Measurements from ENCODE around the gene MTHFSD.

The MTHFSD gene

DNA sequence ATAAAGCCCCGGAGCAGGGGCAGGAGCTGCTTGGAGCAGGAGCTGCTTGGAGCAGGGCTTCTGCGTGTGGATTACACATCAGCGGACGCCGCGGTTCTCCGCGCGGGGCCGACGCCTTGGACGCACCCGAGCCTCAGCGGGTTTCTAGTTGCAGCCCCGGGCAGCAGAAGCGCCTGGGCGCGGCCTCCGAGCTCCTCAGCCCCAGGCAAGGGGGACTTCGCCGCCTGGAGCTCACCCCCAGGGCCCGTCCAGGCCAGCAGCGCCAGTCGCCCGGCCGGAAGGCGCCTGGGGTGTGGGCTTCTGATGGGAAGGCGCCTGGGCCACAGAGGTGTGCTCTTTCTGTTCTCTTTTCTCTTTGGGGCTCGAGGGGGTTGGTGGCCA is 38.4 kb downstream of the MTHFSD start:
- POLR2A ChIA-PET, result no interaction called here
- DNase-seq (ENCODE audit: low read depth, low spot score), result no peak
- CTCF ChIA-PET, result interaction anchor here (0.8 to 16.8 kb wide), 43 partner anchors 10 to 696 kb away, joined by 3 to 685 read pairs (median 8); no protein-coding TSS in a partner anchor

GRCh38 chr16:86515777-86516622 is 39.0 kb downstream of the MTHFSD start:
- CTCF ChIA-PET, result interaction anchor here (0.9 to 16.8 kb wide), 21 partner anchors 12 to 695 kb away, joined by 3 to 685 read pairs (median 11); no protein-coding TSS in a partner anchor
- peak overlapping the region; percentile 49 for H3K4me3 ChIP-seq (ENCODE audit: low read depth, low read length)
- POLR2A ChIA-PET, result no interaction called here
- TF ChIP-seq, protein P1, sequence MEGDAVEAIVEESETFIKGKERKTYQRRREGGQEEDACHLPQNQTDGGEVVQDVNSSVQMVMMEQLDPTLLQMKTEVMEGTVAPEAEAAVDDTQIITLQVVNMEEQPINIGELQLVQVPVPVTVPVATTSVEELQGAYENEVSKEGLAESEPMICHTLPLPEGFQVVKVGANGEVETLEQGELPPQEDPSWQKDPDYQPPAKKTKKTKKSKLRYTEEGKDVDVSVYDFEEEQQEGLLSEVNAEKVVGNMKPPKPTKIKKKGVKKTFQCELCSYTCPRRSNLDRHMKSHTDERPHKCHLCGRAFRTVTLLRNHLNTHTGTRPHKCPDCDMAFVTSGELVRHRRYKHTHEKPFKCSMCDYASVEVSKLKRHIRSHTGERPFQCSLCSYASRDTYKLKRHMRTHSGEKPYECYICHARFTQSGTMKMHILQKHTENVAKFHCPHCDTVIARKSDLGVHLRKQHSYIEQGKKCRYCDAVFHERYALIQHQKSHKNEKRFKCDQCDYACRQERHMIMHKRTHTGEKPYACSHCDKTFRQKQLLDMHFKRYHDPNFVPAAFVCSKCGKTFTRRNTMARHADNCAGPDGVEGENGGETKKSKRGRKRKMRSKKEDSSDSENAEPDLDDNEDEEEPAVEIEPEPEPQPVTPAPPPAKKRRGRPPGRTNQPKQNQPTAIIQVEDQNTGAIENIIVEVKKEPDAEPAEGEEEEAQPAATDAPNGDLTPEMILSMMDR (IDR thresholded peaks at IDR 0.05; ENCODE audit: insufficient read depth, low read length, missing control alignments), result no peak
- DNase-seq (ENCODE audit: low read depth, low spot score), result no peak

More for the DNA sequence above, 38.4 kb downstream of the MTHFSD start:
- peak overlapping the region; percentile 15; the same call in 1 of the 2 replicates for H3K4me3 ChIP-seq (ENCODE audit: low read depth, low read length)
- TF ChIP-seq, protein P1 (IDR thresholded peaks at IDR 0.05; ENCODE audit: insufficient read depth, low read length, missing control alignments), result no peak

GRCh38 chr16:86515413-86515776 is 39.6 kb downstream of the MTHFSD start:
- ChIA-PET POLR2A (no interaction called here), CTCF (interaction anchor here (0.6 to 16.8 kb wide), 3 partner anchors 172 to 440 kb away, joined by 4 to 685 read pairs (median 126); no protein-coding TSS in a partner anchor)
- peak overlapping the region; percentile 49 for H3K4me3 ChIP-seq (ENCODE audit: low read depth, low read length)
- TF ChIP-seq, protein P1 (IDR thresholded peaks at IDR 0.05; ENCODE audit: insufficient read depth, low read length, missing control alignments), result no peak
- DNase-seq (ENCODE audit: low read depth, low spot score), result no peak

DNA sequence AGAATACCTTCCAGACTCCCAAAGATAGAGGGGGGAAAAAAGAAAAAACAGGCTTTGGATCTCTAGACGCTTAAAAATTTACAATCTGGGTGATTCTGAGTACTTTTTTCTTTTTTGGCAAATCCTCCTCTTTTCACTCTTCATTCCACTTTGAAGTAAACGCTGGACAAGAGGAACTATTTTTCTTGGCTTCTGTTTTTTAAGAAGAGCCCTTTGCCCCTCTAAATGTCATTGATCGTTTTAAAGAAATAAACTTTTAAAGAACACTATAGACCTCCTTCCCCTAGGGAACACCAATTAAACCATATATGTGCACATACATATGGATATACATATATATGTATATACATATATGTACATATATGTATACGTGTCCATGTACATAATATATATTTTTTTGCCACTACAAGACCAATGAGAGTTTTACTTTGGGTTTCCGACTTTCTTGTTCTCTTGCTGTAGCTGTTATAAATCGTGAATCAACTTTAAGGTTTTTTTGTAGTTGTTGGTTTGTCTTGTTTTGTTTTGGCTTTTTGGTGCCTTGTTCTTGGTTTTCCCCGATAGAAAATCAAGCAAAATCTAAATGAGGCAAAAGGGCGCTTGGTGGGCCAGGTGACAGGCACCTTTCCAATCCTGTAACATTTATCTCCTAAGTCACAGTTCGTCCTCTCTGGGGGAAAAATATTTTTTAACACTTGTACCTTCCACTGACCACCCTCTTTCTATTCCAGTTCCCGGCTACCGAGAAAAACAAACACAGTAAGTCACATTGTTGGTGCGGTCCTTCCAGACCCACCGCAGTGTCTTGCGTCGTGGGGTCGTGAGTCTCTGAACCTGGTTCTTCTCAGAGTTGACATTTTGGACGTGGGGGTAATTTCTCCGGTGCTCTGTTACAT is 40.3 kb downstream of the MTHFSD start:
- TF ChIP-seq, protein P1 (IDR thresholded peaks at IDR 0.05; ENCODE audit: insufficient read depth, low read length, missing control alignments), result no peak
- peak overlapping the region; percentile 49 for H3K4me3 ChIP-seq (ENCODE audit: low read depth, low read length)
- ChIA-PET POLR2A (no interaction called here), CTCF (interaction anchor here (0.6 to 16.8 kb wide), 3 partner anchors 171 to 439 kb away, joined by 4 to 685 read pairs (median 126); no protein-coding TSS in a partner anchor)
- DNase-seq (ENCODE audit: low read depth, low spot score), result no peak

DNA sequence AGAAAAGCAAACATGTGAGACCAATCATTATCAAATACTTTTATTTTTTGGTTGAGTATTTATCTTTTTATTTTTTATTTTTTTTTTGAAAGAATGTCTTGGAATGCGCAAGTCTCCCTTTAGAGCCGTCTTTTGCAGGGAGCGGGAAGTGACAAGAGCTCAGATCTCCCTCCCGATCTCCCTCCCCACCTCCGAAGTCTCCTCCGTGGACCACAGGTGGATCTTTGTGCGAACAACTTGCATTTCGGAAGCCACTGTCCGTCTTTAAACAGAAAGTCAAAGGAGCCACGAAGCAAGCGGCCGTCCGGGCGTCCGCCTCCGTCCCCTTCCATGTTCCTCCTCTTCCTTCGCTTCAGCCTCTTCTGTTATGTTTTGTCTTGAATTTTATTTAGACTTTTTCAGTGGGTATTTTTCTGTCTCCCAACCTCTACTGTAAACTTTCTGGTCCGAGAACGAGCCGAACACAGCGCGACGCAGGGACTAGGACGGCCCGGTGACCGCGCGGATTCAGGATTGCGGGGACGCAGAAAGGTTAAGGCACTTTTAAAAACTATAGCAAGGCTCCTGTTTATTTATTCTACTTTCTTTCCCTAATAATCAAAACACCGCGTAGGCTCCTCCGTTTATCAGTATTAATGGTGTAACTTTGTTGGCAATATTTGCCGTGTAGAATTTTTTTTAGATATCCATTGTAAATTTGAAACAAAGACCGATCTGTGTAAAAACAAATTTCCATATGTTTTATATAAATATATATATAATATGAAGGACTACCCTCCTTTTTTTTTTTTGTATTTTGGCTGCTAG is 41.4 kb downstream of the MTHFSD start:
- H3K4me3 ChIP-seq (ENCODE audit: low read depth, low read length), result peak overlapping the region; percentile 64
- no peak for DNase-seq (ENCODE audit: low read depth, low spot score)
- TF ChIP-seq, protein P1 (IDR thresholded peaks at IDR 0.05; ENCODE audit: insufficient read depth, low read length, missing control alignments), result no peak
- POLR2A ChIA-PET, result no interaction called here
- CTCF ChIA-PET, result interaction anchor here (2.5 kb wide), 1 partner anchor 441 kb away, joined by 18 read pairs; no protein-coding TSS in a partner anchor

Data from AG04449 (cell line).